KOPT-K1 (cell line): ENCODE measurements around the gene ARAP1.

ENCODE experiments used
- H3K27ac ChIP-seq: fragments of 200-600 bp; sonication (generic); 2 replicates; pipeline ENCODE4 v1.5.1; 2016; ENCODE audit warnings: antibody characterized with exemption, mild to moderate bottlenecking, low read depth, low read length; ENCODE audit not compliant: poor library complexity, severe bottlenecking
- H3K36me3 ChIP-seq: fragments of 200-600 bp; sonication (generic); 2 replicates; pipeline ENCODE4 v1.5.1; 2017; ENCODE audit warnings: antibody characterized with exemption, mild to moderate bottlenecking, low read length, moderate library complexity; ENCODE audit not compliant: insufficient read depth
- H3K9me3 ChIP-seq: fragments of 200-600 bp; sonication (generic); 2 replicates; pipeline ENCODE4 v1.5.1; 2017; ENCODE audit warnings: antibody characterized with exemption, low read length, mild to moderate bottlenecking; ENCODE audit not compliant: insufficient read depth, poor library complexity, severe bottlenecking

ARAP1 gene

DNA sequence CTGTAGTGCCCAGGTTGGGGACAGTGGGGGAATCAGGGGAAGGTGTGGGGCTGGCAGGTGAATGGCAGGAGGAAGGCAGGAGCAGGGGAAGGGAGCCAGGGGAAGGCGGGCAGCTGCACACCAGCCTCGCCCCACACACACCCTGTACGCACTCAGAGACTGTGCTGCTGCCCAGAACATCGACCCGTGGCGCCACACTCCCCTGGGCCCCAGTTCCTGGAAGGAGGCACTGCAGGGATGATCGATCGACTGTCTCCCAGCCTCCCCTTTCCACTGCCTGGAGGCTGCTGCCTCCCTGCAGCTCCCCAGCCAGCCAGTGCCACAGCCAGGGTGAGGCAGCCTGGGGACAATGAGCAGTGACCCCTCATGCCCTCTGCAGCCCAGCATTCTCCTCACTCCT is 97.2 kb downstream of the ARAP1 start:
- Histone ChIP-seq H3K36me3 (no peaks in the 10 kb centered on the region), H3K9me3 (no peaks in the 10 kb centered on the region), H3K27ac (no peak overlapping the region)

- no peaks in the 10 kb centered on the region for H3K36me3 ChIP-seq
- no peaks in the 10 kb centered on the region for H3K9me3 ChIP-seq
- H3K27ac ChIP-seq: no peak overlapping the region
These were observed 98.6 kb downstream of the ARAP1 start for GRCh38 chr11:72653649-72654048.

DNA sequence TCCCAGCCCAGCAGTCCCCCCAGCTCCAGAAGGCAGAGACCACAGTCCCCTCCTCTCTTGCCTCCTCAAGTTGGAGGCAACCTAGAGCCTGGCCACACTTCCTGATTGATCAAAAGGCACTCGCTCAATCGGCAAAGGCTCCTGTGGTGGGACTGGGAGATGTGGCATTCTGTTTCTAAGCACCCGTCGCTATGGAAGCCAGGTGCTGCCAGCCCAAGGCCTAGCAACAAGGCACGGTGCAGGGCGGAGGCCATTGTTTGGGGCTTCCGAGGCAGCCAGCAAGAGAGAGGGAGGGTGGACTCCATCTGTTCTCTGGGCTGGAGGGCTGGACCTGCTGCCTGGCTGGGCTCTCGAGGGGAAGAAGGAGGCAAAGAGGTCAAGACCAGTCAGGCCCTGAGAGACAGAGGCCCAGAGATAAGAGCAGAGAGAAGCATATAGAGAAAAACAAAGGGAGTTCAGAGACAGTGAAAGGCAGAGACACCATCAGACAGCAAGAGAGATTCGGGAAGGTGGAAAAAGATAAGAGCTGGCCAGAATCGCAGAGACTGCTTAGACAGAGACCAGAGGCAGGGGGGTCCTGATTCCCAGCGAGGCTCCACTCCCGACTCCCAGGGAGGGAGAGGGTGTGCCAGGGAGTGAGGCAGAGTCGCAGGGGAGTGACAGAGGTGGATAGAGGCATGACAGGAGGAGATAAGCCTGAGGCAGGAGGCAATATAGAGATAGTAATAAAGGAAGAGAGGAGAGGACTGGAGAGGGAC is 99.2 kb downstream of the ARAP1 start:
- Histone ChIP-seq H3K36me3 (no peaks in the 10 kb centered on the region), H3K9me3 (no peaks in the 10 kb centered on the region), H3K27ac (no peak overlapping the region)

DNA sequence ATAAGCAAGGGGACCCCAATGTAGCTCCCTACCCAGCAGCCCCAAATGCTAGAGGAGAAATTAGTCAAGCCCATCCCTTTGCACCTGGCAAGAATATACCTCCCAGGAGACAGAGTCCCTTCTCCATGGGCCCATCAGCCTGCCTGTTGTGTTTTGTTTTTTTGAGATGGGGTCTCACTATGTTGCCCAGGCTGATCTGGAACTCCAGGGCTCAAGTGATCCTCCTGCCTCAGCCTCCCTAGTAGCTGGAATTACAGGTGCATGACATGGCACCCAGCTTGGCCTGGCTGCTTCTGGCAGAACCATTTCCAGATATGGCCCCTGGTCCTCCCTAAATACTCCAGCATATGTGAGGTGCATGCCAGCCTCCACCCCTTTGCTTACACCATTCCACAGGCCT is 100.1 kb downstream of the ARAP1 start:
- no peaks in the 10 kb centered on the region for H3K36me3 ChIP-seq
- H3K27ac ChIP-seq: no peak overlapping the region
- H3K9me3 ChIP-seq: no peaks in the 10 kb centered on the region

DNA sequence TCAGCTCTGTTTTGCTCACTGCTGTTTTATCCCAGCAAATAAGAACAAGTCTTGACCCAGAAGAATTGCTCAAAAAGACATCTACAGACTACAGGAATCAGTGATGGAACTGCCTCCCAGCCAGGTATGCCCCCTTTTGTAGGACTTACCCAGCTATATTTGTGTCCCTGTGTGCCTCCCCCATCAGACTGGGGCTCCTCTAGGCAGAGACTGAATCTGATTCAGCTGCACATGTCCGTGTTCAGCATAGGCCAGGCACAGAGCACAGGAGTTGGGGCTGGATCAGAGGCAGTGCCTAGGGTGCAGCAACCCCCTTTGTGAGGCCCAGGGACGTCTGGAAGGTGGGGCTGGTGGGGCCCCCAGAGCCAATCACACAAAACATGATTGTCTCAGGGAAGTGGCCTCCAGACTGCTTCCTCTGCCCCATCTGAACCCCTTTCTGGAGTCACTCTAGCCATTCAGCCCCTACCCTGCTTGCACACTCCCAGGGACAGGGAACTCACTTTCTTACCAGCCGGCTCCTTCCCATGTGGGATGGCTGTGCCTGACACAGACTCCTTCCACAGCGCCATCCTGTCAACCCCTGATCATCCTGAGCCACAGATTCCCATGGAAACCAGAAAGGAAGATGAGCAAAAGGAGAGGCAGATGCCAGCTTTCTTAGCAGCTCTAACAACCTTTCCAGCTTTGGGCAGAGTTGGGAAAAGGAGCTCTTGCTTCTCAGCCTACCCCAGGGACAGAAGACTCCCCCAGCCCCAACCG is 102.8 kb downstream of the ARAP1 start:
- H3K36me3 ChIP-seq: no peaks in the 10 kb centered on the region
- H3K27ac ChIP-seq: no peak overlapping the region
- no peaks in the 10 kb centered on the region for H3K9me3 ChIP-seq

GRCh38 chr11:72648384-72649136 is 103.6 kb downstream of the ARAP1 start:
- Histone ChIP-seq H3K27ac (no peak overlapping the region), H3K36me3 (no peaks in the 10 kb centered on the region), H3K9me3 (no peaks in the 10 kb centered on the region)

DNA sequence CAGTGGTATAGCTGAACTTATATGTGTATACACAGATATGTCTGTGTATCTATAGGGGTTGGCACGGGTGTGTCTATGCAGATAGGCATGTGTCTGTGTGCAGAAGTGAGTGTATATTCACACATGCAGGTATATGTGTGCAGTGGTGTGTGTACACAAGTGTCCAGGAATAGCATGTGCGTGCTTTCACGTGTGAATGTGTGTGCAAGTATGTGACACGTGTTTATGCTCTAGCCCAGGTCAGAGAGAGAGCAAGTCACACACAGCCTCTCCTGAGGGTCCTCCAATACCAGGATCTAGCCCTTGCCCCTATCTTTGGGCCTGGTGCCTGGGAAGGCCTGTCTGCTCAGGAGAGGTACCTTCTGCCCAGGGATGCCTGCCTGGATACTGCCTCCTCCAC is 104.3 kb downstream of the ARAP1 start:
- Histone ChIP-seq H3K36me3 (no peaks in the 10 kb centered on the region), H3K9me3 (no peaks in the 10 kb centered on the region), H3K27ac (no peak overlapping the region)

- Histone ChIP-seq H3K36me3 (no peaks in the 10 kb centered on the region), H3K27ac (no peak overlapping the region), H3K9me3 (no peaks in the 10 kb centered on the region)
These were observed 105.7 kb downstream of the ARAP1 start for GRCh38 chr11:72646472-72646871.

DNA sequence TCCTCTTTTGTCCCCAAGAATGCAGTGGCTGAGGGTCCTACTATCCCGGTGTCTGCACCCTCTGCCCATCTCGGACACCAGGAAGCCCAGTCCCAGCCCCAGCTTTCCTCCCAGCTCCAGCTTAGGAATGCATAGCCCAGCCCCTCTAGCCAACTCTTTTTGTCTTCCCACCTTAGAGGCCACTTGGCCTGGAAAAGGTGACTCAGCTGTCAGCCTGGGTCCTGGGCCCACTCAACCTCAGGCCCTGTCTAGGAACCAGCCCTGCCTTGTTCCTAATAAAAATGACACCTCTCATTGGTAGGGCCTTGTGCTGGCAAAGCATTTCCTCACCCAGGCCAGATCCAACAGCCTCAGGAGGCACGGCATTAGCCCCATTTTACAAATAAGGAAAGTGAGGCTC is 106.2 kb downstream of the ARAP1 start:
- H3K36me3 ChIP-seq: no peaks in the 10 kb centered on the region
- H3K9me3 ChIP-seq: no peaks in the 10 kb centered on the region
- no peak overlapping the region for H3K27ac ChIP-seq

DNA sequence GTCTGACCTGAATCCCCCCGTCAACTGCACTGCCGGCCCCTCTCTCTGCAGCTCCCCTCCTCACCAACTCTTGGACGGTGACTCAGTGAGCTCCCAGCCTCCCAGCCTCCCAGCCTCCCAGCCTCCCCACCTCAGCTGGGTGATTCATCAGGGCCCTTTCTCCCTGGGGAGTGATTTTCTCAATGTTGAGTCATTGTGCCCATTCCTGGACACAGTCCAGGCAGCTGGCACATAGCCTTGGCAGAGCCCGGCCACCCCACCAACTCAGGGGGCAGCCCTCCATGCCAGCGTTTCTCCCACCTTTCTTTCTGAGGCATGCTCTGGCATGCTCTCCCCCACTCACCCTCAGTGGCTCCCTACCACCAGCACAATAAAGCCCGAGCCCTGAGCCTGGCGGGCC is 108.7 kb downstream of the ARAP1 start:
- H3K36me3 ChIP-seq: no peaks in the 10 kb centered on the region
- no peaks in the 10 kb centered on the region for H3K9me3 ChIP-seq
- no peak overlapping the region for H3K27ac ChIP-seq

DNA sequence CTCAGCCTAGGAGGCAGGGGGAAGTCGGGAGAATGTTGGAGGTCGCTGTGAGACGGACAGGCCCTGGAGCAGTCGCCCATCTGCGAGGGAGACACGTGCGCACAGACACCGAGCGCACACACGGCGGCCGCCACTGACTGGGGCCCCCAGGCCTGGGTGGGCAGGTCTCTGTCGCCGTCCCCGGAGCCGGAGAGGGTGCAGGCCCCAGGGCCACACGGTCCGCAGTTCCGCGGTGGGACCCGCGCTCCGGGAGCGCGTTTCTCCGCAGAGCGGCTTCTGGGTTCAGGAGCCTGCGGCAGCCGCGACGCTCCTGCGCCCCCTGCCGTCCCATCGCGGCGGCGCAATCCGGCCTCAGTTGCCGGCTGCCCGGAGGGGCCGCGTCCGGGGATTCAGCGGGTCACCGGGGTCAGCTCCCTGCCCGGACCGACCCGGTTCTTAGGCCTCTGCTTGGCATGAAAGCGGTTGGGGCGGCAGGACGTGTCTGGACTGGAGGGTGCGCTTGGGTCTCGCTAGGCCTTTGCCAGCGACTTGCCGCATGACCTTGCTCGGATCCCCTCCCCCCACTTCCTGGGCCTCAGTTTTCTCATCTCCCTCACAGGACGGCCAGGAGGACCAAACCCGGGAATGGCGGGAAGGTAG is 109.2 kb downstream of the ARAP1 start:
- Histone ChIP-seq H3K27ac (no peak overlapping the region), H3K36me3 (no peaks in the 10 kb centered on the region), H3K9me3 (no peaks in the 10 kb centered on the region)

GRCh38 chr11:72642043-72642883 is 109.9 kb downstream of the ARAP1 start:
- H3K36me3 ChIP-seq: no peaks in the 10 kb centered on the region
- H3K9me3 ChIP-seq: no peaks in the 10 kb centered on the region
- H3K27ac ChIP-seq: no peak overlapping the region

GRCh38 chr11:72641522-72642042 is 110.6 kb downstream of the ARAP1 start:
- H3K27ac ChIP-seq: no peak overlapping the region
- H3K36me3 ChIP-seq: no peaks in the 10 kb centered on the region
- no peaks in the 10 kb centered on the region for H3K9me3 ChIP-seq
